ENCODE results near the gene ITPR3. TPM values are rescaled to one million over a fixed set of nuclear protein-coding genes. Genes with fewer than 3 reads are reported as not detected.

ITPR3 gene
- total and polyA plus RNA-seq, 8 donors: 70.8 to 147 (median 94.4) TPM

- Histone ChIP-seq H3K4me1 (no peaks in the 10 kb centered on the region), H3K27me3 (no peaks in the 10 kb centered on the region), H3K36me3 (peaks cover 0 to 41% of the 10 kb centered on the region in 2 donors), H3K4me3 (no peak overlapping the region), H3K9me3 (no peaks in the 10 kb centered on the region), H3K27ac (peak overlapping the region in 1 of 2 donors; percentile 15)
- TF ChIP-seq CTCF (IDR thresholded peaks at IDR 0.05): no peak
- ATAC-seq (no peak), DNase-seq (no peak)
- intact Hi-C loops (cut with DNase I): no loop called here
Observed at GRCh38 chr6:33651403-33651802, 30.3 kb downstream of the ITPR3 start.

GRCh38 chr6:33652002-33652401 lies 30.9 kb downstream of the ITPR3 start:
- no peaks in the 10 kb centered on the region for H3K27me3 ChIP-seq
- peak overlapping the region in 1 of 2 donors; percentile 15 for H3K27ac ChIP-seq
- no peaks in the 10 kb centered on the region for H3K4me1 ChIP-seq
- DNase-seq (peak in 1 of 4 donors; percentile 32), ATAC-seq (no peak)
- no peak for TF ChIP-seq CTCF (IDR thresholded peaks at IDR 0.05)
- H3K36me3 ChIP-seq: peaks cover 0 to 41% of the 10 kb centered on the region in 2 donors
- intact Hi-C loops (cut with DNase I): no loop called here
- no peaks in the 10 kb centered on the region for H3K9me3 ChIP-seq
- H3K4me3 ChIP-seq: no peak overlapping the region

- no peaks in the 10 kb centered on the region for H3K9me3 ChIP-seq
- no peaks in the 10 kb centered on the region for H3K4me1 ChIP-seq
- H3K4me3 ChIP-seq: no peak overlapping the region
- TF ChIP-seq CTCF (IDR thresholded peaks at IDR 0.05): no peak
- ATAC-seq (no peak), DNase-seq (no peak)
- no peak overlapping the region for H3K27ac ChIP-seq
- intact Hi-C loops (cut with DNase I): no loop called here
- no peaks in the 10 kb centered on the region for H3K27me3 ChIP-seq
- H3K36me3 ChIP-seq: peaks cover 0 to 44% of the 10 kb centered on the region in 2 donors
Observed at GRCh38 chr6:33654831-33655554, 33.9 kb downstream of the ITPR3 start.

GRCh38 chr6:33656844-33657243 lies 35.7 kb downstream of the ITPR3 start:
- H3K4me3 ChIP-seq: no peak overlapping the region
- no peaks in the 10 kb centered on the region for H3K9me3 ChIP-seq
- TF ChIP-seq CTCF (IDR thresholded peaks at IDR 0.05): no peak
- no peak overlapping the region for H3K27ac ChIP-seq
- ATAC-seq (no peak), DNase-seq (no peak)
- no peaks in the 10 kb centered on the region for H3K27me3 ChIP-seq
- peaks cover 0 to 50% of the 10 kb centered on the region in 2 donors for H3K36me3 ChIP-seq
- intact Hi-C loops (cut with DNase I): no loop called here
- H3K4me1 ChIP-seq: no peaks in the 10 kb centered on the region

GRCh38 chr6:33658982-33659689 lies 38.0 kb downstream of the ITPR3 start:
- ATAC-seq (no peak), DNase-seq (no peak)
- no peak for TF ChIP-seq CTCF (IDR thresholded peaks at IDR 0.05)
- Histone ChIP-seq H3K27ac (no peak overlapping the region), H3K4me1 (no peaks in the 10 kb centered on the region), H3K9me3 (no peaks in the 10 kb centered on the region), H3K36me3 (peaks cover 0 to 73% of the 10 kb centered on the region in 2 donors), H3K27me3 (no peaks in the 10 kb centered on the region), H3K4me3 (no peak overlapping the region)
- intact Hi-C loops (cut with DNase I): no loop called here

Data from left lung (tissue), 10 donors.